ENCODE measurements around the gene CKAP5.
"Not testable (repeated sequence)": the region's sequence is repeated elsewhere in the genome, so short reads cannot be mapped to it uniquely, and the experiment has no call there.

The CKAP5 gene

GRCh38 chr11:46724088-46724487 lies 122.0 kb downstream of the CKAP5 start:
- DNase-seq = no peak

DNA sequence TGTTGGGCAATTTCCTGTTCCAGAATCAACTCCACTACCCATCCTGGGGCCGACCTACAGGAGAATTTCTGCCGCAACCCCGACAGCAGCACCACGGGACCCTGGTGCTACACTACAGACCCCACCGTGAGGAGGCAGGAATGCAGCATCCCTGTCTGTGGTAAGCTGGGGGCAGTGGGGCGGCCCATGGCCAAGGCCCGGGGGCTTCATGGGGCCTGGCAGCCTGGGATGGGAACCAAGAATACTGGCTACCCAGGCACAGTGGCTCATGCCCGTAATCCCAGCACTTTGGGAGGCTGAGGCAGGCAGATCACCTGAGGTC lies 122.8 kb downstream of the CKAP5 start:
- DNase-seq = no peak

- DNase-seq = no peak
These were observed 123.3 kb downstream of the CKAP5 start for GRCh38 chr11:46722566-46723358.

DNA sequence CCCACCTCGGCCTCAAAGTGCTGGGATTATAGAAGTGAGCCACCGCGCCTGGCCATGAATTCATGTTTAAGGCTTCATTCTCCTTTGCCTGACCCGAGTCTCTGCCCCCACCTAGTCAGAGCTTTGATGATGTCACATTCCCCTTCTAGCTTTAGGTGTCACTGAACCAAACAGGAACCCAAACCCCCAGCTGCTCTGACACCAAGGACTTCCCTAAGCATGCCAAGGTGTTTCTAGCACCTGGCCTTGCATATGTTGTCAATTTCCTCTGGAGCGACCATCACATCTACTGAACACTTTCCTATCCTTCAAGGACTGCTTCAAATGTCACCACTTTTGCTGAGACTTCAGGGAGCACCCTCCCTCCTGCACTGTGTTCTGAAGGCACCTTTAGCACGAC lies 124.8 kb downstream of the CKAP5 start:
- DNase-seq = no peak

DNA sequence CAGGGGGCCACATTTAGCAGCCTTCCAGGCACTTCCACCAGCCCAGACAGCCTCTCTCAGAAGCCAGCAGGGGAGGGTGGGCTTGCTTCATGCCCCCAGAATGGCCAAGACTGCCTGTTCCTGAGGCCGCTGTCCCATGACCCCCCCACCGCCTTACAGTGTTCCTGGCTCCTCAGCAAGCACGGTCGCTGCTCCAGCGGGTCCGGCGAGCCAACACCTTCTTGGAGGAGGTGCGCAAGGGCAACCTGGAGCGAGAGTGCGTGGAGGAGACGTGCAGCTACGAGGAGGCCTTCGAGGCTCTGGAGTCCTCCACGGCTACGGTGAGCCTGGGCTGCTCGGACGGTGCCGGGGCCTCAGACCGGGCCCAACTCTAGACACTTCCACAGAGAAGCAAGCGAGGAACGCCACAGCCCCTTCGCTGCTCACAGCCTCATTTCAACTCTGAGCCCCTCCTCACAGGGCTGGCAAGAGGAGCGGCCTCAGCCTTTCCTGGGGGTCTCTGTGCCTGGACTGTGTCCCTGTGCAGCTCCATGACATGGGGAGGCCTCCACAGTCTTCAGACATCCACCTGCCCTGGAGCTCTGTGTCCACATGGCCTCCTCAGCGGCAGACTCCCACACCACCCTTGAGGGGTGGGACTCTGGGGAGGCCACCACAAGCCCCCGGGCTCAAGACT lies 126.4 kb downstream of the CKAP5 start:
- no peak for DNase-seq

DNA sequence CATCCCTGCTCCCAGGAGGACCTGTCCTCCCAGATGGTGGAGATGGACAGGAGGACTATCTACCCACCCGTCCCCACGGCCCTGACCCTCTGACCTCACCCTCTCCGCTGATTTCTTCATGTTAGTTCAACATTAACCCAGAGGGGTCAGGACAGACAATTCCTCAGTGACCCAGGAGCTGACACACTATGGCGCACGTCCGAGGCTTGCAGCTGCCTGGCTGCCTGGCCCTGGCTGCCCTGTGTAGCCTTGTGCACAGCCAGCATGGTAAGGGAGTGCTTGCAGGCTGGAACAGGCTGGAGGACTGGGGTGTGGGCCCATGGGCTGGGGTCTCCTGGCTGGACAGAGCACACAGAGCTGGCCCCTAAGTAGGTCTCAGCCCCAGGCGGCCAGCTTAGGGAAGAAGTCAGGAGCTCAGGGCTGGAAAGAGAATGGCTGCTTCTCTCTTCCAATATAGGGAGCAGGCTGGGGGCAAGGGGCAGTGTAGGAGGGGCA lies 127.0 kb downstream of the CKAP5 start, which contains the start of gene F2:
TSS of gene F2 (plus strand) at position 166 of the 495 bp plus-strand sequence. CDS start at position 189, 23 bp downstream.
- no peak for DNase-seq

DNA sequence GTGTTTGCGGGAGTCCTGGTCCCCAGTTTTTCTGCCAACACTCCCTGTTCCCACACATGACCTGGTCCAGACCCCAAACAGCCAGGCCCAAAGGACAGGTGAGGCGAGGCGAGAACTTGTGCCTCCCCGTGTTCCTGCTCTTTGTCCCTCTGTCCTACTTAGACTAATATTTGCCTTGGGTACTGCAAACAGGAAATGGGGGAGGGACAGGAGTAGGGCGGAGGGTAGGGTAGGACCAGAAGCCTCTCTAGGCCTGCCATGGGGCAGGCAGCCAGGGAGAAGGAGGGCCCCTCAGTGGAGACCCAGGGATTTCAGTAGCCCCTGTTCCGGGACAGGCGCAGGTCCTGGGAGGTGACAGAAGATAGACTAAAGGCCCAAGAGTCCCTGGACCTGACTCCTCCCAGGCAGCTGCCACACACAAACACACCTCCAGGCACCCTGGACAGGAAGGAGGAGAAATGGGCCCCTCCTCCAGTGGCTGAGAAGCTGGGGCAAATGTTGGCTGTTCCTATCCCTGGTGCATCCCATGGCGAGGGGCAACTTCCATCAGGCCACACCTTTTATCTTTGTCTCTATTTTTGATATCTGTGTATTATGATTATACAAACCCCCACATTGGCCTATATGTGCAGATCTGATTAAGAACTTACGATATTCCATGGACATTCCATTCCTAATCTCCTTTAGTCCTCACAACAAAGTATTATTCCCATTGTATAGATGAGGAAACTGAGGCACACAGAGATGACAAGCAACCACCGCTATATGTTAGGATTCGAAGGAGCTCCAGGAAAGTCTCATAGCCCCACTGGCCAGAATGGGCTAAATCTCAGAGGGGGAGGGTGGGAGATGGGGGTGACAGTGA lies 127.7 kb downstream of the CKAP5 start:
- no peak for DNase-seq

- not testable (repeated sequence) for DNase-seq
These were observed 128.3 kb downstream of the CKAP5 start for GRCh38 chr11:46717825-46718154.

- DNase-seq = no peak
These were observed 133.1 kb downstream of the CKAP5 start for GRCh38 chr11:46712874-46713576.

DNA sequence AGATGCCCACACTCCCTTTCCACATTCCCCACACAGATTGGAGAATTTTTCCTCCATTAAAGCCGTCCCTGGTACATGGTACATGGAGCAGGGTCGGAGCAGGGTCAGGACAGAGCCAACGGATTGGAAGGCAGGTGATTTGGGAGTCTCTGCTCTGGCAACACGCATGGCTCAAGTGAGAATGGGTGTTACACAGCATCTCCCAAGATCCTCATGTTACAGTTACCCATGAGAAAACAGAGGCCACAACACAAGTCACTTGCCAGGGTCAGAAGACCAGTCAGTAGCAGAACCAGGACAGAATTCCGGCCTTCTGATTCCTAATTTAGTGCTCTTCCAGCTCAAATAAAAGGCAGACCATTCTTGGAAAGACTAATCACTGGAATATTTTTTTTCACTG lies 134.8 kb downstream of the CKAP5 start:
- DNase-seq = no peak

DNA sequence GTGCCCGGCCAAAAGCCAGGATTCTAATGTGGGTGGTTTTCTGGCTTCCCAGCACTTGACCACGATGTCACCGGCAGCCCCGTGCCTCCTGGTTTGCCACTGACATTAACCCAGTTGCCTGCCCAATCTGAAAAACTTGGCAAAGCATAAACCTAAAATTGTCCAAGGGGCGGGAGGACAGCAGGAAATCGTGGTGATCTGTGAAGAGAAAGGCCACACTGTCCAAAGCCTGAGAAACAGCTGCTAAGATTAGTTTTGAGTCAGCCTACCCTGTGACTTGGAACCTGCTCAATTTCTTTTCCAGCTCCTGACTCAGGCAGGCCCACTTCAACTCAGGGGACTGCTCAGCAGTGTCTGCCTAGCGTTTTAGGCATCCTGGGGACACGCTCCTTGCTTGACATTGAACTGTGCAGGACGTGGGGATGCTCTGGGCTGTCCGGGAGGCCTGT lies 135.2 kb downstream of the CKAP5 start:
- DNase-seq = peak; percentile 23

DNA sequence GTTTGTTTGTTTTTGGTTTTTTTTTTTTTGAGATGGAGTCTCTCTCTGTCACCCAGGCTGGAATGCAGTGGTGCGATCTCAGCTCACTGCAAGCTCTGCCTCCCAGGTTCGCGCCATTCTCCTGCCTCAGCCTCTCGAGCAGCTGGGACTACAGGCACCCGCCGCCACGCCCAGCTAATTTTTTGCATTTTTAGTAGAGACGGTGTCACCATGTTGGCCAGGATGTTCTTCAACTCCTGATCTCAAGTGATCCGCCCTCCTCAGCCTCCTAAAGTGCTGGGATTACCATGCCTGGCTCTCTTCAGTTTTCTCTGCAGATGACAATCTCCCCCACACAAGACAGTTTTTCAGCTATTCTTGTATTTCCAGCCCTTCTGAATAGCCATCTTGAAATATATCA lies 136.7 kb downstream of the CKAP5 start:
- DNase-seq = not testable (repeated sequence)

GRCh38 chr11:46706886-46707285 lies 139.2 kb downstream of the CKAP5 start:
- DNase-seq = no peak

DNA sequence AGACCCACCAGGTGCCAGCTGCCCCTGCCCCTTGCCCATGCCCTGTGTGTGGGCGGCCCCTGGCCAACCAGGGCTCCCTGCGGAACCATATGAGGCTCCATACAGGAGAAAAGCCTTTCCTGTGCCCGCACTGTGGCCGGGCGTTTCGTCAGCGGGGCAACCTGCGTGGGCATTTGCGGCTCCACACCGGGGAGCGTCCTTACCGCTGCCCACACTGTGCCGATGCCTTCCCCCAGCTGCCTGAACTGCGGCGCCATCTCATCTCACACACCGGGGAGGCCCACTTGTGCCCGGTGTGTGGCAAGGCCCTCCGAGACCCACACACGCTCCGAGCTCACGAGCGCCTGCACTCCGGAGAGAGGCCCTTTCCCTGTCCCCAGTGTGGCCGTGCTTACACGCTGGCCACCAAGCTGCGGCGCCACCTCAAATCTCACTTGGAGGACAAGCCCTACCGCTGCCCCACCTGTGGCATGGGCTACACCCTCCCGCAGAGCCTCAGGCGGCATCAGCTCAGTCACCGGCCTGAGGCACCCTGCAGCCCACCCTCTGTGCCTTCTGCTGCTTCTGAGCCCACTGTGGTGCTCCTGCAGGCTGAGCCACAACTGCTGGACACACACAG lies 140.9 kb downstream of the CKAP5 start:
- DNase-seq = no peak

- no peak for DNase-seq
These were observed 144.9 kb downstream of the CKAP5 start for GRCh38 chr11:46701078-46701654.

DNA sequence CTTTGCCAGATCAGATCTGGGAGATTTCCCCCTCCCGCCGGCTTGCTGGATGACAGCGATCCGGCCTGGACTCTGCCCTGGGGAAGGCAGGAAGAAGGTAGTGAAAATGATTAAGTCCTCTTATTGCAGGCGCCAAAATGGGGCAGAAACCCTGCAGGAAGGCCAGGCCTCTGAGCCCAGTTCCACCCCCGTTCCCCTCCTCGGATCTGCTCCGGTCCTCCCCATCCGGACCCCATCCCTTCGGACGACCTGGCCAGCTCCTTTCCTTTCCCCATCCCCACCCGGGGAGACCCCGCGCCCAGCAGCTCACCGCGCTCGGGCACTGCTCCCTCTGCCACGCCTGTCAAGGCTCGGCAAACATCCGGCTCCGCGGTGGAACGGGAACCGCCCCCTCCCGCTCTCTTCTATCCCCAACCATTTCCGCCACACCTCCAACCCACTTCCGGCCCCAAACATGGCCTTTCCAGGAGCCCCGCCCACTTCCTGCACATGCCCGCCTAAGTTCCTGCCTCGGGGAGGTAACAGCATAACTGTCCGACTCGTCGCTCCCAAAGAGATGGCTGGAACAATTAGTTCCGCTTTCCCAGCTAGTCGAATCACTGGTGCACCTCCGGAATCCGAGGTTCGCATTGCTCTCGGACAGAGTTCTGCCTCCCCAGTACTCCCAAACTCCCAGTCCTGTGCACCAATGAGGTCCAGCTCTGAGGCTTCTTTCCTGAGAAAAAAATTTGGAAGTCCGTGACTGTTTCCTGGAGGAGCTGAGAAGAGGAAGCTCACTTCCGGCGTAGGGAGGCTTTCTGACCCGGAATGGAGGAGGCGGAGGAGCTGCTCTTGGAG lies 145.6 kb downstream of the CKAP5 start, which contains the start of the genes ARHGAP1 and ZNF408:
TSS of gene ARHGAP1 (minus strand) at position 379 of the 837 bp plus-strand sequence. CDS start 4,512 bp downstream, outside the sequence.
TSS of gene ZNF408 (plus strand) at position 791 of the 837 bp plus-strand sequence. CDS start at position 808, 17 bp downstream.
- peak; percentile 97 for DNase-seq

- DNase-seq = peak; percentile 21
These were observed 147.5 kb downstream of the CKAP5 start for GRCh38 chr11:46698597-46698996.

GRCh38 chr11:46697723-46698122 lies 148.4 kb downstream of the CKAP5 start:
- no peak for DNase-seq

DNA sequence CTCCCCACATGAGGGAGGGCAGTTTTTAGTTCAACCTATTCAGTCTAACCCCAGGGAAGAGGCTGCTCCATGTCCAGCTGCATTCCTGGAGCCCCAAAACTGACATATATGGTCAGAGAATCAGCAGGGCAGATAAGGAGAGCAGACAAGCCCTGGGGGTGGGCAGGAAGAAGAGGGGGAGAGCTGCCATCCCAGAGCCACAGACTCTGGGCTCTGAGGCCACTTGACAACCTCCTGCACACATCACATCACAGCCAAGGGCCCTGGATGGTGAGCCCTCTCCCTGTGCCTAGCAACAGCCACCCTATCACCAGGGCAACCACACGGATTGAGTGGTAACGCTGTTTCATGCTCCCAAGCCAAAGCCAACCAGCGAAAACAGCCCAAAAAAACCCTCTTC lies 148.8 kb downstream of the CKAP5 start:
- no peak for DNase-seq

GRCh38 chr11:46696212-46696558 lies 149.9 kb downstream of the CKAP5 start:
- no peak for DNase-seq
